ENCODE results near the gene FCHSD2.

- TF ChIP-seq POLR2A (IDR thresholded peaks at IDR 0.05; ENCODE audit: extremely low read depth, insufficient read length): no peak
- no peak for TF ChIP-seq CTCF (IDR thresholded peaks at IDR 0.05; ENCODE audit: low read depth, low read length)
These were observed 312.9 kb downstream of the FCHSD2 start for GRCh38 chr11:72829178-72829577.

All from NB4 (cell line).